OCI-LY1 (cell line): ENCODE results near the gene KIF22.

Source experiments
- EZH2 ChIP-seq: fragments of 200-600 bp; sonication (generic), shearing (Covaris generic); IDR thresholded peaks from 2 replicates; pipeline ENCODE4 v1.8.0; 2017; ENCODE audit warnings: borderline replicate concordance, mixed run types, mild to moderate bottlenecking, antibody characterized with exemption, low read length, moderate library complexity, mixed read lengths
- TF ChIP-seq, protein P1 (sequence below): fragments of 200-600 bp; sonication (generic), shearing (Covaris generic); IDR thresholded peaks from 2 replicates; pipeline ENCODE4 v1.5.1; 2017; ENCODE audit warnings: mild to moderate bottlenecking, antibody characterized with exemption, low read length, moderate library complexity, mixed read lengths

DNA sequence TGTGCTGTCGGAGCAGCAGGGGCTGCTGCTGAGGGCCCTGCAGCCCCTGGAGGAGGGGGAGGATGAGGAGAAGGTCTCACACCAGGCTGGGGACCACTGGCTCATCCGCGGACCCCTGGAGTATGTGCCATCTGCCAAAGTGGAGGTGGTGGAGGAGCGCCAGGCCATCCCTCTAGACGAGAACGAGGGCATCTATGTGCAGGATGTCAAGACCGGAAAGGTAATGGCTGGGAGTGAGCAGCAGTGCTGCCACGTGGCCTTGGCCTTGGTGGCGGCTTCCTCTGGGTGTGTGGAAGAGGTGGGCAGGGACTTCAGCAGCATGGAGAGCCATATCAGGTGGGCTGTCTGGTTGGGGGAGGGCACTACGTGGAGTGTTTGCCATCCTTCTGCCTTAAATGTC lies 49.7 kb downstream of the KIF22 start:
- TF ChIP-seq, protein P1, sequence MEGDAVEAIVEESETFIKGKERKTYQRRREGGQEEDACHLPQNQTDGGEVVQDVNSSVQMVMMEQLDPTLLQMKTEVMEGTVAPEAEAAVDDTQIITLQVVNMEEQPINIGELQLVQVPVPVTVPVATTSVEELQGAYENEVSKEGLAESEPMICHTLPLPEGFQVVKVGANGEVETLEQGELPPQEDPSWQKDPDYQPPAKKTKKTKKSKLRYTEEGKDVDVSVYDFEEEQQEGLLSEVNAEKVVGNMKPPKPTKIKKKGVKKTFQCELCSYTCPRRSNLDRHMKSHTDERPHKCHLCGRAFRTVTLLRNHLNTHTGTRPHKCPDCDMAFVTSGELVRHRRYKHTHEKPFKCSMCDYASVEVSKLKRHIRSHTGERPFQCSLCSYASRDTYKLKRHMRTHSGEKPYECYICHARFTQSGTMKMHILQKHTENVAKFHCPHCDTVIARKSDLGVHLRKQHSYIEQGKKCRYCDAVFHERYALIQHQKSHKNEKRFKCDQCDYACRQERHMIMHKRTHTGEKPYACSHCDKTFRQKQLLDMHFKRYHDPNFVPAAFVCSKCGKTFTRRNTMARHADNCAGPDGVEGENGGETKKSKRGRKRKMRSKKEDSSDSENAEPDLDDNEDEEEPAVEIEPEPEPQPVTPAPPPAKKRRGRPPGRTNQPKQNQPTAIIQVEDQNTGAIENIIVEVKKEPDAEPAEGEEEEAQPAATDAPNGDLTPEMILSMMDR, result no peak
- TF ChIP-seq EZH2, result no peak
